Inflammatory macrophage treated with lipopolysaccharide for 1 hour (primary cell): Measurements from ENCODE around the gene SEPHS1.
"Not testable (repeated sequence)": the region's sequence is repeated elsewhere in the genome, so short reads cannot be mapped to it uniquely, and the experiment has no call there.

Experiments used
- DNase-seq, 2 donors: peaks; one replicate each; pipeline ENCODE4 v3.0.0-alpha.2; 2020 to 2022

The SEPHS1 gene

GRCh38 chr10:13348216-13349017 lies at the start of gene SEPHS1:
TSS of gene SEPHS1 (minus strand) at chr10:13348293. CDS start at chr10:13344950, 3,343 bp downstream.
- DNase-seq, result peak; percentile 33 to 34

GRCh38 chr10:13397052-13397451 lies 49.0 kb upstream of the SEPHS1 start:
- no peak for DNase-seq

- no peak for DNase-seq
Observed at GRCh38 chr10:13396369-13396768, 48.3 kb upstream of the SEPHS1 start.

- DNase-seq, result no peak
Observed at GRCh38 chr10:13395540-13395939, 47.4 kb upstream of the SEPHS1 start.

- DNase-seq, result no peak
Observed at GRCh38 chr10:13393640-13394039, 45.5 kb upstream of the SEPHS1 start.

- no peak for DNase-seq
Observed at GRCh38 chr10:13392701-13393100, 44.6 kb upstream of the SEPHS1 start.

- DNase-seq, result peak; percentile 38 to 59
Observed at GRCh38 chr10:13390604-13391522, 42.8 kb upstream of the SEPHS1 start.

GRCh38 chr10:13388478-13389230 lies 40.6 kb upstream of the SEPHS1 start:
- DNase-seq, result no peak

- no peak for DNase-seq
Observed at GRCh38 chr10:13386021-13386420, 37.9 kb upstream of the SEPHS1 start.

GRCh38 chr10:13383399-13383761 lies 35.3 kb upstream of the SEPHS1 start:
- DNase-seq, result no peak

- DNase-seq, result peak; percentile 4 to 22
Observed at GRCh38 chr10:13382703-13383398, 34.8 kb upstream of the SEPHS1 start.

- not testable (repeated sequence) for DNase-seq
Observed at GRCh38 chr10:13379061-13379460, 31.0 kb upstream of the SEPHS1 start.

- no peak for DNase-seq
Observed at GRCh38 chr10:13376746-13377145, 28.7 kb upstream of the SEPHS1 start.

- DNase-seq, result no peak
Observed at GRCh38 chr10:13376297-13376696, 28.2 kb upstream of the SEPHS1 start.

GRCh38 chr10:13375791-13376190 lies 27.7 kb upstream of the SEPHS1 start:
- DNase-seq, result no peak

GRCh38 chr10:13373644-13374043 lies 25.6 kb upstream of the SEPHS1 start:
- no peak for DNase-seq

- no peak for DNase-seq
Observed at GRCh38 chr10:13372524-13372923, 24.4 kb upstream of the SEPHS1 start.

GRCh38 chr10:13371897-13372470 lies 23.9 kb upstream of the SEPHS1 start:
- DNase-seq, result peak; percentile 68 to 77

GRCh38 chr10:13366891-13367290 lies 18.8 kb upstream of the SEPHS1 start:
- DNase-seq, result no peak

GRCh38 chr10:13365831-13366230 lies 17.7 kb upstream of the SEPHS1 start:
- DNase-seq, result no peak

- no peak for DNase-seq
Observed at GRCh38 chr10:13365243-13365642, 17.1 kb upstream of the SEPHS1 start.

GRCh38 chr10:13360587-13360986 lies 12.5 kb upstream of the SEPHS1 start:
- no peak for DNase-seq
